ENCODE data around the gene LIG3. TPM values are rescaled to one million over a fixed set of nuclear protein-coding genes. Genes with fewer than 3 reads are reported as not detected.

LIG3 gene
- polyA plus RNA-seq, 1 of the 3 experiments (the other 2 are of a cell fraction) = 25.7 TPM

DNA sequence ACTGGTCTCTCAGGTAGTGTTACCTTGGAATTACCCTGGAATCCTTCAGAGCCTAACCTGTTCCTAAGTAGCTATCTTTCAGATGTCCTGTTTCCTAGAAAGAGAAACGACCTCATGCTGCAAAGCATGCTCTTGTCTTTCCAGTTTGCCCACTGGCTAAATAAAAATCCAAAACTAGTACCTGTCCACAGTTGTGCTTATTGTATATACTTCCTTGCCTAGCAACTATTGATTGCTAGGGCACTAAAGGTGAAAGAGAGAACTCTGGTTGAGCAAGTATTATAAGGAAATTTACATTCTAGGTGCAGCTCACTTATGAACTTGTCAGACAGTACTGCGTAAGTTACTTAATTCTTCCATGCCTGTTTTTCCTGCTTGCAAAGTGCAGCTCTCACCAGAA lies 38.5 kb downstream of the LIG3 start:
- H3K9ac ChIP-seq = no peak overlapping the region
- H3K4me2 ChIP-seq = no peak overlapping the region
- H3K27ac ChIP-seq (ENCODE audit: low read depth in 2 of 2, low read length in 1 of 2) = no peak overlapping the region
- no peak for TF ChIP-seq FOXJ3 (CRISPR knock-in tag; IDR thresholded peaks at IDR 0.05)
- TF ChIP-seq SIN3A (IDR thresholded peaks at IDR 0.05; ENCODE audit: borderline replicate concordance, low read depth, low read length) = no peak
- H3K36me3 ChIP-seq (replicated peaks in 1 of 2; ENCODE audit: control insufficient read depth in 1 of 2, insufficient read depth in 2 of 2, low read length in 1 of 2) = peaks cover 24 to 33% of the 10 kb centered on the region in 2 experiments
- WGBS (ENCODE audit: low lambda C conversion rate) = 93% methylated on average over 2 of the region's 2 CpGs
- ChIA-PET CTCF (interaction anchor here (1.1 to 2.0 kb wide), 4 partner anchors 11 to 44 kb away, joined by 3 to 4 read pairs (median 3); partner anchors contain the start of gene RFFL), POLR2A (interaction anchor here (0.7 kb wide), 1 partner anchor 16 kb away, joined by 3 read pairs; no protein-coding TSS in a partner anchor)
- H4K20me1 ChIP-seq (ENCODE audit: insufficient read depth) = no peaks in the 10 kb centered on the region
- no peak for DNase-seq
- no peak overlapping the region for H3K4me3 ChIP-seq (ENCODE audit: low read depth in 2 of 2, low read length in 1 of 2)
- peaks cover 27% of the 10 kb centered on the region for H3F3A ChIP-seq (replicated peaks; ENCODE audit: insufficient read depth)
- no peaks in the 10 kb centered on the region for H3K9me3 ChIP-seq
- no peaks in the 10 kb centered on the region; the same call in 1 of the 2 replicates for H3K79me2 ChIP-seq (ENCODE audit: insufficient read depth)
- H3K4me1 ChIP-seq (ENCODE audit: control insufficient read depth in 1 of 2, insufficient read depth in 2 of 2, low read depth in 1 of 2, low read length in 1 of 2) = peaks cover 0 to 23% of the 10 kb centered on the region in 2 experiments; a peak in 3 of 4 replicates
- H3K27me3 ChIP-seq (ENCODE audit: insufficient read depth) = no peaks in the 10 kb centered on the region
- H3K9me2 ChIP-seq = no peaks in the 10 kb centered on the region
- no peak overlapping the region for H2AFZ ChIP-seq (ENCODE audit: low read depth)

DNA sequence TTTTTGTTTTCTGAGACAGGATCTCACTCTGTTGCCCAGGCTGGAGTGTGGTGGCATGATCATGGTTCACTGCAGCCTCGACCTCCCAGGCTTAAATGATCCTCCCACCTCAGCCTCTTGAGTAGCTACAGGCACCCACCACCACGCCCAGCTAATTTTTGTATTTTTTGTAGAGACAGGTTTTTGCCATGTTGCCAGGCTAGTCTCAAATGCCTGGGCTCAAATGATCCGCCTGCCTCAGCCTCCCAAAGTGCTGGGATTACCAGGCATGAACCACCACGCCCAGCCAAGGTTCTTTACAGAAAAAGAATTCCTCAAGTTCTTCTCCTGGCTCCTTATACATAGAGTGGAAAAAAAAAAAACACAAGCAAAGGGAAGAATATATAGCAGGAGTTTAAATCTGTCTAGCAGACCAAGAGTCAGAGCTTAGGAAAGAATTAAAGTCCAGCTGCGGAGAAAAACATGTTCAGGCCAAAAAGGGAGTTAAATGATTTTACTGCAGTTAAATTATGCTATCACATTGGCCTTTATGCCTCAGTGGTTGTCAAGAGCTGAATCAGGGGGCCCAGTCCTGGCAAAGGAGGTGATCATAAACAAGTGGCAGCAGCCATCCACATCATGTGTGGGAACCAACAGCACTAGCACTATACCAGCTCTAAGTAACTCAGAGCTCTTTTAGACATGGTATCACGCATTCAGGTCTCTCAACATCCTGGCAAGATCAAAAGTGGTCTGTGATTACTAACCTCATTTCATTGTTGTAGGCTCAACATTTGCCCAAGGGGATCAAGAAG lies 39.3 kb downstream of the LIG3 start:
- Histone ChIP-seq H2AFZ (ENCODE audit: low read depth) (no peak overlapping the region), H3K9me3 (no peaks in the 10 kb centered on the region), H3K9me2 (no peaks in the 10 kb centered on the region), H3F3A (replicated peaks; ENCODE audit: insufficient read depth) (peaks cover 33% of the 10 kb centered on the region), H3K27me3 (ENCODE audit: insufficient read depth) (no peaks in the 10 kb centered on the region), H3K4me1 (ENCODE audit: control insufficient read depth in 1 of 2, insufficient read depth in 2 of 2, low read depth in 1 of 2, low read length in 1 of 2) (peaks cover 0 to 23% of the 10 kb centered on the region in 2 experiments; a peak in 3 of 4 replicates), H3K27ac (ENCODE audit: low read depth in 2 of 2, low read length in 1 of 2) (no peak overlapping the region), H3K79me2 (ENCODE audit: insufficient read depth) (no peaks in the 10 kb centered on the region; the same call in 1 of the 2 replicates), H3K9ac (no peak overlapping the region), H3K36me3 (replicated peaks in 1 of 2; ENCODE audit: control insufficient read depth in 1 of 2, insufficient read depth in 2 of 2, low read length in 1 of 2) (peaks cover 24 to 33% of the 10 kb centered on the region in 2 experiments), H3K4me3 (ENCODE audit: low read depth in 2 of 2, low read length in 1 of 2) (no peak overlapping the region), H3K4me2 (no peak overlapping the region), H4K20me1 (ENCODE audit: insufficient read depth) (no peaks in the 10 kb centered on the region)
- CTCF ChIA-PET = interaction anchor here (1.1 to 2.0 kb wide), 3 partner anchors 20 to 44 kb away, joined by 3 to 4 read pairs (median 3); partner anchors contain the start of gene RFFL
- DNase-seq = no peak
- WGBS (ENCODE audit: low lambda C conversion rate) = over 99% methylated on average over 6 of the region's 6 CpGs
- POLR2A ChIA-PET = interaction anchor here (0.7 kb wide), 1 partner anchor 15 kb away, joined by 3 read pairs; no protein-coding TSS in a partner anchor
- no peak for TF ChIP-seq SMC3 (IDR thresholded peaks at IDR 0.05; ENCODE audit: low read depth, low read length)
- no peak for TF ChIP-seq ZBTB33 (IDR thresholded peaks at IDR 0.05; ENCODE audit: borderline replicate concordance, low read depth)
- no peak for TF ChIP-seq SIN3A (IDR thresholded peaks at IDR 0.05; ENCODE audit: borderline replicate concordance, low read depth, low read length)
- no peak for TF ChIP-seq USF2 (IDR thresholded peaks at IDR 0.05; ENCODE audit: borderline replicate concordance, low read depth, low read length)
- TF ChIP-seq FOXM1 (IDR thresholded peaks at IDR 0.05; ENCODE audit: low read depth) = no peak
- TF ChIP-seq NFIC (IDR thresholded peaks at IDR 0.05; ENCODE audit: borderline replicate concordance) = no peak
- TF ChIP-seq TAF1 (IDR thresholded peaks at IDR 0.05; ENCODE audit: borderline replicate concordance, low read depth, low read length) = no peak
- no peak for TF ChIP-seq YY1 (IDR thresholded peaks at IDR 0.05; ENCODE audit: low read depth)
- no peak for TF ChIP-seq TEAD4 (IDR thresholded peaks at IDR 0.05; ENCODE audit: borderline replicate concordance, insufficient read depth)
- TF ChIP-seq RAD21 (IDR thresholded peaks at IDR 0.05; ENCODE audit: low read length) = no peak
- TF ChIP-seq MXI1 (IDR thresholded peaks at IDR 0.05; ENCODE audit: low read depth, low read length) = no peak
- no peak for TF ChIP-seq FOXJ3 (CRISPR knock-in tag; IDR thresholded peaks at IDR 0.05)
- no peak for TF ChIP-seq GATA2 (CRISPR knock-in tag; IDR thresholded peaks at IDR 0.05)
- no peak for TF ChIP-seq JUND (IDR thresholded peaks at IDR 0.05)
- TF ChIP-seq RCOR1 (IDR thresholded peaks at IDR 0.05; ENCODE audit: low read length) = no peak
- TF ChIP-seq GABPA (IDR thresholded peaks at IDR 0.05; ENCODE audit: low read depth) = no peak
- TF ChIP-seq EZH2phosphoT487 (IDR thresholded peaks at IDR 0.05; ENCODE audit: borderline replicate concordance, low read depth) = no peak
- TF ChIP-seq POLR2AphosphoS5 (IDR thresholded peaks at IDR 0.05; ENCODE audit: low read depth, low read length) = no peak

Measured in SK-N-SH (cell line).